Renal cortical epithelial cell (primary cell): ENCODE measurements around the gene CHRNG. TPM values are rescaled to one million over a fixed set of nuclear protein-coding genes. Genes with fewer than 3 reads are reported as not detected.
"Not testable (repeated sequence)": the region's sequence is repeated elsewhere in the genome, so short reads cannot be mapped to it uniquely, and the experiment has no call there.

Source experiments
- DNase-seq: peaks from one replicate; pipeline ENCODE4 v3.0.0-alpha.2; 2011; ENCODE audit warnings: low read depth
- total RNA-seq: library from RNA; depleted of rRNA; stranded (reverse); fragments of >200 nt; gene quantifications from 2 replicates; pipeline ENCODE4 v1.2.3, GENCODE V29; 2014

CHRNG gene
- total RNA-seq, 1 donor from 2014 or later = not detected

DNA sequence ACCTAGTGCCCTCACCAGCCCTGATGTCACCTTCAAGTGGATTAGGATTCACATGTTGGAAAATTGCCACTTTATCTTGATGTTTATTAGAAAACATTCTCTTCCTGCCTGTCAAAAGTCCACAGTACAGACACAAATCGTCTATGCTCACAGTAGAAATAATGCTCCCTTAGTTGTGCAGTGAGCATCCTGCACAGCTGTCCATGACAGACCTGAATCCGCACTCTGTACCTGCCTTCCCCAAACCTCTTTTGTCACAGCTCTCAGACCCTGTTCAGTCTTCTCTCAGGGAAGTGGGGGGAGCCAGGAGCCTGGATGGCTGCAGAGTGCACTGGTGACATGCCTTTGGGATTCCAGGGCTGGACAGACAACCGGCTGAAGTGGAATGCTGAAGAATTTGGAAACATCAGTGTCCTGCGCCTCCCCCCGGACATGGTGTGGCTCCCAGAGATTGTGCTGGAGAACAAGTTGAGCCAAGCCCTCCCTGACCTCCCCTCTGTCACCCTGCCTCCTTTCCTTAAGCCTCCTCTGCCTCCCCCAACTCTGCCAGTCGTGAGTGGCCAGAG lies 11.5 kb upstream of the CHRNG start:
- no peak for DNase-seq

DNA sequence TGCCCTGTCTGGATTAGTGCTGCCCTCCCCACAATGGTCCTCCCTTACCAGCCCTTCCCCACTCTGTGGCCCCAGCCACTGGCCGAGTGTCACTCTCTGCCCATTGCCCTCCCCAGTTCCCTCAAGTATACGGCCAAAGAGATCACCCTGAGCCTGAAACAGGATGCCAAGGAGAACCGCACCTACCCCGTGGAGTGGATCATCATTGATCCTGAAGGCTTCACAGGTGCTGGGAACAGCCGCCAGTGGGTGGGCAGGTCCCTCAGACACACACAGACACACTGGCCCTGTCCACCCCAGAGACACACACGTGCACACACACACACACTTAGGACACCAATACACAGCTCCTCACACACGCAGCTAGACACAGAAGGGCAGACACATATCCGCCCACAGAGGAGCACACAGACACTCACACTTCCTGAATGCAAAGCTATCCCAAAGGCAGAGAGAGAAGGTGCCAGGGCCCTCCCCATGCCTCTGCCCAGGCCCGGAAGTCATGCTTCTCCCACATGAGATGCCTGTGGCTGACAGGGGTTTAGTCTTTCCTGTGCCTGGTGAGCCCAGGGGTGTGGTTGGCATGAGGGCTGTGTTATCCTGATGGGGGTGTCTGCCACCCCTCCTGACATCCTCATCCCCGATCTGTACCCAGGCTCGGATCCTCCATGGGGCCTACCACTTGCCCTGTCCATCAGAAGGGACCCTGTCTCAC lies 10.6 kb upstream of the CHRNG start:
- DNase-seq = no peak

DNA sequence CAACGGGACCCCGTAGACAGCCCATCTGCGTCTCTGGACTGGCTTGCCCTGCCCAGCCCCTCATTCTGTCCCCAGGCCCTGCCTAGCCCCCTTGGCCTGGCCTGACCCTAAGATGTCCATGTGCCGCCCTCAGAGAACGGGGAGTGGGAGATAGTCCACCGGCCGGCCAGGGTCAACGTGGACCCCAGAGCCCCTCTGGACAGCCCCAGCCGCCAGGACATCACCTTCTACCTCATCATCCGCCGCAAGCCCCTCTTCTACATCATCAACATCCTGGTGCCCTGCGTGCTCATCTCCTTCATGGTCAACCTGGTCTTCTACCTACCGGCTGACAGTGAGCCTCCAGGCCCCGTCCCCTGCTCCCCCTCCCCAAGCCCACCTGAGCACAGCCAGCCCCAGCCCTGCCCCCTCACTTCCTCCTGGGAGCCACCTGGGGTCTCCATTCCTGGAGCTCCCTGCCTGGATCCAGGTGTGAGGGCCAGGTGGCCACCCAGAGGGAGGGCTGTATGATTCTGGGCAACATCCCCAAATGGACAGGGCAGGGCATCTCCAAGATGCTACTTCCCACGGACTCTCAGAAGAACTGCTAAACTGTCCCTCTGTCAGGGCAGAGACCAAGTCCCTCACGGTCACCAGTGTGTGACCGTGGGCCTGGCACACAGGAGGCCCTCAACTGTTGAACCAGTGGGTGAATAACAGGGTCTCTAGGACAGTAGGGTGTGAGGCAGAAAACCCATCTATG lies 9.5 kb upstream of the CHRNG start:
- DNase-seq = no peak

DNA sequence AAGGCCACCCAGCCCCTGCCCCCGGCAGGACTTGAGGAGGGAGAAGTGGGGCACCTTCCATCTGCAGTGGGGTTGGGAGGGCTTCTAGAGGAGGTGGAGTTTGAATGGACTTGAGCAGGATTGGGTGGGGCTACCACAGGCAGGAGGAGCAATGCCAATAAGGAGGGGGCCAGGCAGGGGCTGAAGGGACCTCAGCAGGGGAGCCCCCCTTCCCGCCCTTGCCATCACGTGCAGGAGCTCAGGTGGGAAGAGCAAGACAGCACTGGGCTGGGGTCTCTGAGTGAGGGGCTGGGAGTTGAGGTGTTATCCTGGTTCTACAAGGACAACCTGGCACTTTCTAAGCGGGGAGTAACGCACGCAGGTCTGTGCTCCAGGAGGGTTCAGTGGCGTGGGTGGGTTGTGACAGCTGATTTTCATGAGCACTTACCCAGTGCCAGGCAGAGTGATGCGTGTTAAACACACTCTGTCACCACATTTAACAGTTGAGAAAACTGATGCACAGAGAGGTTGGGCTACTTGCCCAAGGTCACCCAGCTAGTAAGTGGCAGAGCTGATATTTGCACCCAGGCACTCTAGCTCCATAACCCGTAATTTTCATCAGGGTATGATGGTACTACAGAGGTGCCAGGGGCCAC lies 8.7 kb upstream of the CHRNG start:
- DNase-seq = no peak

DNA sequence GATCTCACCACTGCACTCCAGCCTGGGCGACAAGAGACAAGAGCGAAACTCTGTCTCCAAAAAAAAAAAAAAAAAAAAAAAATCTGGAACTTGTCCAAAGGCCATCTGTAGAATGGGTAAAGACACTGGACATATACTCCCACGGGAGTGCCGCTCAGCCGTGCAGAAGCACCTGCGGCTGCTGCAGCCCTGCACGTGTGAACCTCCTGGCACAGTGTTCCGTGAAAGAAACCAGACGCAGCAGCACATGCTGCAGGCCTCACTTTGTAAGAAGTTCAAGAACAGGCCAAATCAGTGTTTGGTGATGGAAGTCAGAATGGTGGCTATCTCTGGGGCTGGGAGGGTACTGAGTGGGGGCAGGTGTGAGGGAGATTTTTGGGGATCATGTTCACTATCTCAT lies 7.1 kb upstream of the CHRNG start:
- DNase-seq = no peak

DNA sequence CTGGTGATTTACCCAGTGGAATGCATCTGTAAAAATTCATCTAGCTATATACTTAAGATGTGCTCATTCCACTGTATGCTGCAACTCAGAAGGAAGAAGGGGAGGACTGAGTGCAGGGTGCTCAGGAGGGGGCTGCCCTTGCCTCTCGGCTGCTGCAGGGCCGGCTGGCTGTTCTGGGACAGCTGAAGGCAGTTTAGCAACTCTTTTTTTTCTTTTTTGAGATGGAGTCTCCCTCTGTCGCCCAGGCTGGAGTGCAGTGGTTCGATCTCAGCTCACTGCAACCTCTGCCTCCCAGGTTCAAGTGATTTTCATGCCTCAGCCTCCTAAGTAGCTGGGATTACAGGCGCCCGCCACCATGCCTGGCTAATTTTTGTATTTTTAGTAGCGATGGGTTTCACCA lies 6.7 kb upstream of the CHRNG start:
- DNase-seq = not testable (repeated sequence)

DNA sequence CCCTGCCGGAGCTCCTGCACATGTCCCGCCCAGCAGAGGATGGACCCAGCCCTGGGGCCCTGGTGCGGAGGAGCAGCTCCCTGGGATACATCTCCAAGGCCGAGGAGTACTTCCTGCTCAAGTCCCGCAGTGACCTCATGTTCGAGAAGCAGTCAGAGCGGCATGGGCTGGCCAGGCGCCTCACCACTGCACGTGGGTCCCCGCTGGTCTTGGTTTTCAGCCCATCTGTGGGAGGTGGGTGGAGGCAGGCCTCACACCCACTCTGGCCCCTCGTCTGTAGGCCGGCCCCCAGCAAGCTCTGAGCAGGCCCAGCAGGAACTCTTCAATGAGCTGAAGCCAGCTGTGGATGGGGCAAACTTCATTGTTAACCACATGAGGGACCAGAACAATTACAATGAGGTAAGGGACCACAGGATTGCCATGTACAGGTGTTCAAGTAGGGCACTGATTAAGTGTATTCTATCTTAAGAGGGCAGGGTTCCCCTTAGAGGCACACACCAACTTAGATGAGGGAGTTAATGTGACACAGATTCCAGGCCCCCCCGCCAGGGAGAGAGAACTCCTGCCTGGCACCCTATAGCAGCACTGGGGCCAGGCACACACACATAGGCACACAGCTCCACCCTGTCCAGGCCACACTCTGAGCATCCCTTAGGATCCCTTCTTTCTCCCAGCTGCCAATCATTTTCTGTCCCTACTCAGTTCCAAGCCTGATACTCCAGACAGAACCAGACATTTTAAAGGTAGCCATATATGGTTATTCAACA lies 5.4 kb upstream of the CHRNG start:
- DNase-seq = no peak

DNA sequence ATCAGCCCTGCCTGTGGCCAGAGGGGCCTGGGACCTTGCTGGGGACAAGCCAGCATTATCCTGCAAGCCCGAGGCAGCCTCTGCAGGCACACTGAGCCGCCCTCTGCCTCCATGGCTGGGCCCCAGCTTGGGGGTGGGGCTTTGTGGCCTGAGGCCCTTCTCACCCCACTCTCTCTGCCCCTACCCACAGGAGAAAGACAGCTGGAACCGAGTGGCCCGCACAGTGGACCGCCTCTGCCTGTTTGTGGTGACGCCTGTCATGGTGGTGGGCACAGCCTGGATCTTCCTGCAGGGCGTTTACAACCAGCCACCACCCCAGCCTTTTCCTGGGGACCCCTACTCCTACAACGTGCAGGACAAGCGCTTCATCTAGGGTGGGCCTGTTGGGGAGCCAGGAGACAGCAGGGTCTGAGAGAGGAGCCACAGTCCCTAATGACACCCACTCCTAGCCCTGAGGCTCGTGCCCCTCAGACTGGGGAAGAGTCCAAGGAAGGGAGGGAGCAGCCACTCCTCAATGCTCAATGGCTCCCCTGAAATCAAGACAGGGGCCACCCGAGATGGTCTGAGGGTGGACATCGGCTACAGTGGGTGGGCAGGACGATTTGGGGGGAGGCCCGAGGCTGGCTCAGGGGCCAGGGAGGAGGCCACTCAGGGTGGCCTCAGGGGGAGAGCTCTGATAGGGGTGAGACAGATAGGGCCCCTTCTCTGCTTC lies 4.4 kb upstream of the CHRNG start:
- no peak for DNase-seq

DNA sequence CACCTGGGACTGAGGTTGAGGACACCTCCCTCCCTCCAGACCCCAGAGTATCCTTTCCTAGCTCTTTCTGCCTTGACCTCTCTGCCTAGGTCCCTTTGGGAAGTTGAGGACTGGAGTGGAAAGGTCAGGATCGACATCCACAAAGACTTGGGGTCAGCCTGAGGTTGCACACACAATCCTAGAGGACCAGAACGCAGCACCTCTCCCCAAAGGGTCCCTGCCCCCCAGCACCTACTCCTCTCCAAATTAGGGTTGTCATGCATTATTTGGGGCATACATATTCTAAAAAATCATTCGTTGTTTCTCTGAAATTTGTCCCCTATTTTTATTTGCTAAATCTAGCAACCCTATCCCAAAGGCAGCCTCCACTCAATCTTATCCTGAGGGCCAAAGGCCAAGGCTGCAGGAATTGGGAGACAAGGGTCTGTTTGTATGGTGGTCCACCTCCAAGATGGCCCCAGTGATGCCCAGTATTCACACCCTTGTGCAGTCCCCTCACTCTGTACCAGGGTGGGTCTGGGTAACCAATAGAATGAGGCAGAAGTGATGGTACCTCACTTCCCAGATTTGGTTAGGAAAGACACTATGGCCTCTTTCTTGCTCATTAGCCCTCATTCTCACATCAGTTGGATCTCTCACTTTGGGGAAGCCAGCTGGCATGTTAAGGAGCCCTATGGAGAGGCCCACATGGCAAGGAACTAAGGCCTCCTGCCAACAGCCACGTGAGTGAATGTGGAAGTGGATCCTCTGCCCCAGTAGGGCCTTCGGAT lies 3.5 kb upstream of the CHRNG start:
- DNase-seq = no peak

DNA sequence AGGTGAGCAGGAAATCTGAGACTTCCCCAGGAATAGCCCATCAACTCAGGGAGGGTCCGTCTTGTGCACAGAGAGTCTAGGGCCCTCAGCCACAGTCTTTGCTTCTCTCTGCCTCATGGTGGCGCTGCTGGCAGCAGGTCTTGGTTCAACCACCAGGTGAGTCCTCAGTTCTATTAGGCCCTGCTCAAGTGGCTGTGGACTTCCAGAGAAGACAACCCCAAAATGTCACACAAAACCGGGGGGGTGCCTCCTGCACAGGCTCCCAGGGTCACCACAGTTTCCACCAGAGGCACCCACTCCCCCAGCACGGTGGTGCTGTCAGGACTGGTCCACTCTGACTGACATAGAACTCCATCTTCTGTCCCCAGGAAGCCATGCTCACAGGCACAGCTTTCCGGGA lies 2.4 kb upstream of the CHRNG start:
- DNase-seq = no peak

DNA sequence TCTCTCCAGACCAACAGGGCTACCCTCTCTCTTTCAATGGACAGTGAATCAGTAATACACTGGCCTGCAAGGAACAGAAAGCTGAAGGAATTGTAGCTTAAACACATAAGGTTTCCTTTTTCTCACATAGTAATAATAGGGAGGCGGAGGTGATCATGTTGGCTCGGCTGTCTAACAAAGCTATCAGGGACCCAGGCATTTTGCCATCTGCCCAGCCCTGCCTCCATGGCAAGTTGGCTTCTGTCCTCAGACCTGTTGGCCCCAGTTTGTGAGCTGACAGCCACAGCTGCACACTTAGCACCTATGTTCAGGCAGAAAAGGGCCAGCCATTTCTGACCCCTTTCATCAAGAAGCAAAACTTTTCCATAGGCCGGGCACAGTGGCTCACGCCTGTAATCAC lies 2.0 kb upstream of the CHRNG start:
- no peak for DNase-seq

DNA sequence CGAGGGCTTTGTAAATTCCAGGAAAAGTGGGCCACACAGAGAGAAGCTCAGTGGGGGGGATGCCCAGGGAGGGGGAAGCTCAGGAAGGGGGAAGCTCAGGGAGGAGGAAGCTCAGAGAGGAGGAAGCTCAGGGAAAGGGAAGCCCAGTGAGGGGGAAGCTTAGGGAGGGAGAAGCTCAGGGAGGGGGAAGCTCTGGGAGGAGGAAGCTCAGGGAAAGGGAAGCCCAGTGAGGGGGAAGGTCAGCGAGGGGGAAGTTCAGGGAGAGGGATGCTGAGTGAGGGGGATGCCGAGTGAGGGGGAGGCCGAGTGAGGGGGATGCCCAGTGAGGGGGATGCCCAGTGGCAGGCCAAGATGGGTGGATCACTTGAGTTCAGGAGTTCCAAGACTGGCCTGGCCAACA lies 821 bp upstream of the CHRNG start:
- DNase-seq = no peak

DNA sequence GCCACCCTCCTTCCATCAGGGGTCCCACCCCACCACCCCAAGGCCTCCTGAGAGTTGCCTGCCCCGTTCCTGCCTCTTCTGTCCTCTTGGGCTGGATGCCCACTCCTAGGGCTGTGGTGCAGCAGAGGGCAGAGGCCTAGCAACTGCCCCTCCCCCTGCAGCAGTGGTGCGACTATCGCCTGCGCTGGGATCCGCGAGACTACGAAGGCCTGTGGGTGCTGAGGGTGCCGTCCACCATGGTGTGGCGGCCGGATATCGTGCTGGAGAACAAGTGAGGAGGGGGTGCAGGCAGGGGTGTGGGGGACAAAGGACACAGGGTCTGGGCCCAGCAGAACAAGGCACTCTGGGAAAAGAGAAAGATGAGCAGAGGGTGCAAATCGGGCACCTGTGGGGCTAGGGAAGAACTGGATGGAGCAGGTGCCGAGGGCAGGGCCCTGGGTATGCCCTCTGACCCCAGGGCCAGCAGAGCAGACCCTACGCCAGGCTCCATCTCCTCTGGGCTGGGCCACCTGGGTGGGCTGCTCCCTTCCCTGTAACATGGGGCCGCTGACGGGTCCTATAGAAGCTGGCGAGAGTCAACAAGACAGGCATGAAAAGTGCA lies 1.0 kb downstream of the CHRNG start:
- DNase-seq = no peak

DNA sequence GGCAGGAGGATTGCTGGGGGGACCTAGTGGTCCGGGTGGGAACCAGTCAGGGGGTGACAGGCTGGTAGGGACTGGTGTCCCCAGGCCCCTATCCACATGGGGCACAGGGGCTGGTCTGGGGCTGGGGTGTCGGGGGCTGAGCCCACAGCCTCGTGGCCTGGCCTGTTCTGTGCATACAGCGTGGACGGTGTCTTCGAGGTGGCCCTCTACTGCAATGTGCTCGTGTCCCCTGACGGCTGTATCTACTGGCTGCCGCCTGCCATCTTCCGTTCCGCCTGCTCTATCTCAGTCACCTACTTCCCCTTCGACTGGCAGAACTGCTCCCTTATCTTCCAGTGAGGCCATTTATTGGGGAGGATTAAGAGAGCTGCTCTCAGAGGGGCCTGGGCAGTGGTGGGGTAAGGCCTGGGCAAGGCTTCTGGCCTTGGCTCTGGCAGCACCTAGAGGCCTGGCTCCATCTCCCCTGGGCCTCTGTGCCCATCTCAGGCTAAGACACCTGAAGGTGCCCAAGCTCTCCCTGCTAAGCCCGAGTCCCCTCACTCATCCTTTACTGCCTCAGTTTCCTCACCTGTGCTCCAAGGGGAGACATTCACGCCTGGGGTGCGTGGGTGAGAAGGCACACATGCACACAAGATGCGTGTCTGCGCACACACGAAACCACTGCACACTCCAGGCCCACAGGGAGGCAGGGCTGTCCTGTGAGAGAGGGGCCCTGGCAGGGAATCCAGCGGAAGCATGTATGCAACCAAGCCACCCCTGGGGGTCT lies 1.9 kb downstream of the CHRNG start:
- no peak for DNase-seq

DNA sequence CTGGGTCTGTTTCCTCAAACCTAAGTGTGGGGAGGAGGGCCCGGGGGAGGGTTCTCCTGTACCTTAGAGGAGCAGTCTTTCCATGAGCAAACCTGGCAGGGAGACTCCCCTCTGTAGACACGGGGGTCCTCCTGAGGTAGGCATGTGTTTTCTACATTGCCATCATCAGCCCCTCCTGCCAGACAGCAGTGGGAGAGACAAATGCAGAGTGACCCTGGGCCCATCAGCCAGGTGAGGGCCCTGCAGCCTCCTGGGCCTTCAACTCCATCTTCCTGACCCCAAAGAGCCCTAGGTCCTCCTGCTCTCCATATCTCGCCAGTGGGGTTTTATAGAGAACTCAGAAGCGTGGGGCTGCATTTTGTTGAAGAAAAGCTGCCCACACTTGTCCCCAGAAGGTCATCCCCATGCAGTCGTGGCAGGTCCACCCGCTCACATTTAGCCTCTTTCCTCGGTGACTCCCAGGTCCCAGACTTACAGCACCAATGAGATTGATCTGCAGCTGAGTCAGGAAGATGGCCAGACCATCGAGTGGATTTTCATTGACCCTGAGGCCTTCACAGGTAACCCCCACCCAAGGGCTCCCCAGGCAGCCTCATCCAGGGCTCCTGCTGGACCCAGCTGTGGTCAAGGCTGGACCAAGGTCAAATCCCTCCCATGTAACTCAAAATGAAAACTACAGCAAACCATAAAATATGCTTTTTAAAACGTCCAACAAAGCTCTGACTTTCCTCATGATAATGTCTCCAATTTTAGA lies 2.6 kb downstream of the CHRNG start:
- no peak for DNase-seq

DNA sequence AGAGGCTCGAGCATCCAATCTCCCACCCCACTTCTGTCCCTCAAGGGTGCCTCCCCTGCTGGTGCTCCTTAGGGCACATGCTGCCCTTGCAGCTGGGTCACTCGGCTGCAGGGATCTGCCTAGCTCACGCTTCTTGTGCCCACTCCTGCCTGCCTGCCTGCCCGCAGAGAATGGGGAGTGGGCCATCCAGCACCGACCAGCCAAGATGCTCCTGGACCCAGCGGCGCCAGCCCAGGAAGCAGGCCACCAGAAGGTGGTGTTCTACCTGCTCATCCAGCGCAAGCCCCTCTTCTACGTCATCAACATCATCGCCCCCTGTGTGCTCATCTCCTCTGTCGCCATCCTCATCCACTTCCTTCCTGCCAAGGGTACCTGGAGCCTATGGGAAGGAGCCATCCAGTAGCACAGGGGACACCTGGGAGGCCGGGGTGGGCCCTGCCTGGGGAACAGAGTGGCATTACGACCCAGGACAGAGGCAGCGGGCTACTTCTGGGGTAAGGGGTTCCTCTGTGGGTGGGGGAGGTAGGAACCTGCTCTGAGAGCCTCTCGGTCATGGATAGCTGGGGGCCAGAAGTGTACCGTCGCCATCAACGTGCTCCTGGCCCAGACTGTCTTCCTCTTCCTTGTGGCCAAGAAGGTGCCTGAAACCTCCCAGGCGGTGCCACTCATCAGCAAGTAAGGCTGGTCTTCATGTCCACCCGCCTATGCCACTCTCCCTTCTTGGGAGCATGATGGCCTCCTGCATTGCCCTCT lies 3.4 kb downstream of the CHRNG start:
- no peak for DNase-seq

DNA sequence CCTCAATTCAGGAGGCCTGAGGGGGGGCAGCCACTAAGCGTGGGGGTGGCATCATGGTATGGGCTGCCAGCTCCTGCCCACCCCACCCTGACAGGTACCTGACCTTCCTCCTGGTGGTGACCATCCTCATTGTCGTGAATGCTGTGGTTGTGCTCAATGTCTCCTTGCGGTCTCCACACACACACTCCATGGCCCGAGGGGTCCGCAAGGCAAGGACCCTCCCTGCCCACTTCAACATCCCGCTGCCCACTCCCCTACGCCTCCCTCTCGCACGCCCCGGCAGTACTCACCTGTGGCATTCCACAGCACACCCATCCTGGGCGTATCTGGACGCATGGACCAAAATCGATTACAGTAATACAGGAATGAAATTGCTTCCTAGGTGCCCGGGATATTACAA lies 4.0 kb downstream of the CHRNG start:
- no peak for DNase-seq
